MCF 10A (cell line): ENCODE results near the gene WDR4. TPM values are rescaled to one million over a fixed set of nuclear protein-coding genes. Genes with fewer than 3 reads are reported as not detected.
"Not testable (repeated sequence)": the region's sequence is repeated elsewhere in the genome, so short reads cannot be mapped to it uniquely, and the experiment has no call there.

ENCODE experiments used
- BruUV-seq: library from RNA; stranded (reverse); fragments of 400-500 nt; replicated peaks from 2 replicates; lab custom pipeline; 2021; lab: Mats Ljungman, UMichigan
- CTCF ChIA-PET: fragments of 300-600 bp; sonication (Branson Sonifier 250); formaldehyde crosslinking; extraction: SDS; loops from one replicate; lab custom pipeline; 2021; ENCODE audit warnings: antibody characterized with exemption, inconsistent platforms; lab: Yijun Ruan, JAX
- POLR2A ChIA-PET: fragments of 300-600, 350-650 bp; sonication (Branson Sonifier 250); formaldehyde crosslinking; extraction: SDS; loops from one replicate; lab custom pipeline; 2020; ENCODE audit warnings: antibody characterized with exemption, inconsistent platforms; lab: Yijun Ruan, JAX
- DNase-seq: peaks from one replicate; pipeline ENCODE4 v3.0.0-alpha.2; 2018; ENCODE audit not compliant: unreplicated experiment
- H3K27ac Mint-ChIP-seq: one replicate; pipeline ENCODE4 v1.8.0; 2022; ENCODE audit warnings: mild to moderate bottlenecking, low read depth, mixed read lengths; ENCODE audit not compliant: unreplicated experiment
- H3K27me3 Mint-ChIP-seq: one replicate; pipeline ENCODE4 v1.8.0; 2022; ENCODE audit warnings: mixed read lengths; ENCODE audit not compliant: insufficient read depth, unreplicated experiment
- H3K36me3 Mint-ChIP-seq: one replicate; pipeline ENCODE4 v1.8.0; 2022; ENCODE audit warnings: mild to moderate bottlenecking, moderate library complexity, mixed read lengths; ENCODE audit not compliant: insufficient read depth, unreplicated experiment
- H3K4me1 Mint-ChIP-seq: one replicate; pipeline ENCODE4 v1.8.0; 2022; ENCODE audit warnings: mixed read lengths; ENCODE audit not compliant: insufficient read depth, unreplicated experiment
- H3K4me3 Mint-ChIP-seq: one replicate; pipeline ENCODE4 v1.8.0; 2022; ENCODE audit warnings: mild to moderate bottlenecking, moderate library complexity, mixed read lengths; ENCODE audit not compliant: unreplicated experiment
- H3K9me3 Mint-ChIP-seq: one replicate; pipeline ENCODE4 v1.8.0; 2022; ENCODE audit warnings: mixed read lengths; ENCODE audit not compliant: unreplicated experiment
- CTCF ChIP-seq: fragments of 200-600 bp; IDR thresholded peaks from one replicate; pipeline ENCODE4 v1.8.0; 2022; ENCODE audit warnings: antibody characterized with exemption, mild to moderate bottlenecking; ENCODE audit not compliant: unreplicated experiment
- intact Hi-C: fragments of 100-400 bp; cut with micrococcal nuclease; formaldehyde crosslinking; loops from 2 replicates; pipeline ENCODE4 v1.14.1; 2022
- total RNA-seq: library from RNA; stranded (reverse); gene quantifications from 2 replicates; pipeline ENCODE4 v1.2.3, GENCODE V29; 2022

WDR4 gene
- total RNA-seq, 1 experiment from 2014 or later = 34.4 TPM

DNA sequence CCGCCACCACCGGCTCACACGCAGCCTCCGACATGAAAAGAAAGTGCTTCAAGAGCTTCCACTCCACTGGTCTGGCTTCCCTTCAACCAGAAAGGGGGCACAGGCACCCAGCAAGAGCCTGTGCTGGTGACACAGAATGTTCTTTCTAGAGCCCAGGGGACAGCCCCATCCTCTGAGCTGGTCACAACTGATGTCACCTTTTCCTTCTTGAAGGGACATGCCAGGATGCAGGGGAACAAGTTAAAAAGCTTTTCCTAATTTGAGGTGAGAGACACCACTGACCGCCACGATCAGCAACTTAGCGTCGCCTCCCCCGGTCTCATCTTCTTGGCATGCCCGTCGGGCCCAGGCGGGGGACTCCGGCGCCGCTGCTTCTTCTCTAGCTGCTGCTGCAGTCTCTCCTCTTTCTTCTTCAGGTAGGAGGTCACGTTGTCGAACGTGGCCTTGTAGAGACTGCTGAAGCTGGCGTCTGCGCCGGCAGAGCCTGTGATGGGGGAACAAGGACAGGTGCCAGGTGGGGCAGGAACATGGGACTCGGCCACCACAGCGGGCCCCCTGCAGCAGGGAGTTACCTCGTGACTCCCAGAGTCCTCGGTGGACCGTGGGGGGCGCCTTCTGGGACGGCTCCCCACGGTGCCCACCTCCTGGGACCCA is 29.5 kb downstream of the WDR4 start:
- CTCF ChIA-PET = no interaction called here
- Mint-ChIP-seq H3K27me3 (no peaks in the 10 kb centered on the region), H3K36me3 (peaks cover 84% of the 10 kb centered on the region), H3K4me1 (no peaks in the 10 kb centered on the region), H3K4me3 (no peak overlapping the region), H3K9me3 (no peaks in the 10 kb centered on the region), H3K27ac (no peak overlapping the region)
- POLR2A ChIA-PET = no interaction called here
- intact Hi-C loops = no loop called here
- DNase-seq = no peak
- no peak for TF ChIP-seq CTCF
- BruUV-seq = no TSS peak

DNA sequence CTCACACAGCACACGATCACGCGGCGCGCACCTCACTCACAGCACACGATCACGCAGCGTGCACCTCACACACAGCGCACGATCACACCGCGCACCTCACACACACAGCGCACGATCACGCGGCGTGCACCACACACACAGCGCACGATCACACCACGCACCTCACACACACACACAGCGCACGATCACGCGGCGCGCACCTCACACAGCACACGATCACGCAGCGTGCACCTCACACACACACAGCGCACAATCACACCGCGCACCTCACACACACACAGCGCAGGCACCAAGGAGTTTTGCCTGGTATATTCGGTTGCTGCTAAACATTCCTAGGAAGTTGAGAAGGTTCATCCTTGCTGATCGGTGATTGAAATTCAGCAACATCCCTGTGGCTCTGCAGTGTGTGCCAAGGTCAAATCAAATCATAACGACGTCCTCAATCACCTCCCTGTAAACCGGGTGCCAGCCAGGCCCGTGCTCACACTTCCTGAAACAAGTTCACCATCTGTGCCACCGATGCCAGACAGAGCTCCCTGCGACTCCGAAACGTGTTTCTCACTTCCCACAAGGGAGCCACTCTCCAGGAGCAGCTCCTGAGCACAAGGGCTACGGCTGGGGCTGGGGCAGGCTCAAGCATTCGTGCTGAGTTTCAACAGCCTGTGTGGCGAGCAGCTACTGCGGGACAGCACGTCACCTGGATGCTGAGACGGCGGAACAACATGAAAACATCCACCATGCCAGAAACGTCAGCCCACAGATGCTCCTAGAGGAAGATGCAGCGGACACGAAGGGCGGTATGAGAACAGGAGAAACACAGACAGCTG is 30.2 kb downstream of the WDR4 start:
- BruUV-seq = no TSS peak
- TF ChIP-seq CTCF = no peak
- peaks cover 86% of the 10 kb centered on the region for H3K36me3 Mint-ChIP-seq
- no peak for DNase-seq
- ChIA-PET POLR2A (no interaction called here), CTCF (no interaction called here)
- H3K4me3 Mint-ChIP-seq = no peak overlapping the region
- no peaks in the 10 kb centered on the region for H3K9me3 Mint-ChIP-seq
- intact Hi-C loops = no loop called here
- no peaks in the 10 kb centered on the region for H3K27me3 Mint-ChIP-seq
- H3K27ac Mint-ChIP-seq = no peak overlapping the region
- no peaks in the 10 kb centered on the region for H3K4me1 Mint-ChIP-seq

- H3K4me1 Mint-ChIP-seq, BruUV-seq, DNase-seq, POLR2A ChIA-PET, H3K27me3 Mint-ChIP-seq, H3K9me3 Mint-ChIP-seq, CTCF ChIA-PET, H3K27ac Mint-ChIP-seq, H3K4me3 Mint-ChIP-seq, intact Hi-C loops: not testable (repeated sequence)
- H3K36me3 Mint-ChIP-seq = peaks cover 86% of the 10 kb centered on the region
Measured at GRCh38 chr21:42848144-42848931, 31.0 kb downstream of the WDR4 start.

- POLR2A ChIA-PET = no interaction called here
- no TSS peak for BruUV-seq
- TF ChIP-seq CTCF = no peak
- intact Hi-C loops = no loop called here
- Mint-ChIP-seq H3K27ac (no peak overlapping the region), H3K4me1 (no peaks in the 10 kb centered on the region), H3K4me3 (no peak overlapping the region), H3K9me3 (no peaks in the 10 kb centered on the region), H3K27me3 (no peaks in the 10 kb centered on the region), H3K36me3 (peaks cover 86% of the 10 kb centered on the region)
- CTCF ChIA-PET = no interaction called here
- DNase-seq = no peak
Measured at GRCh38 chr21:42847726-42848125, 31.6 kb downstream of the WDR4 start.
